HEK293T (cell line): ENCODE results near the gene RGS7.

Experiments used
- CTCF ChIA-PET: fragments of 350-600 bp; formaldehyde crosslinking; extraction: SDS; loops from one replicate; lab custom pipeline; 2021; ENCODE audit warnings: antibody characterized with exemption, inconsistent platforms; lab: Yijun Ruan, JAX
- POLR2A ChIA-PET: fragments of 350-600 bp; formaldehyde crosslinking; extraction: SDS; loops from one replicate; lab custom pipeline; 2020; ENCODE audit warnings: antibody characterized with exemption, inconsistent platforms; lab: Yijun Ruan, JAX
- DNase-seq: peaks from one replicate; pipeline ENCODE4 v3.0.0; 2012; ENCODE audit warnings: mixed read lengths; ENCODE audit errors: extremely low spot score
- ARNT ChIP-seq: fragments of 450-650 bp; IDR thresholded peaks from 2 replicates; pipeline ENCODE4 v1.6.1; 2017; ENCODE audit warnings: mild to moderate bottlenecking
- BHLHE40 ChIP-seq: fragments of 450-650 bp; IDR thresholded peaks from 2 replicates; pipeline ENCODE4 v1.6.1; 2016; ENCODE audit warnings: mild to moderate bottlenecking, moderate library complexity, borderline replicate concordance
- CTBP1 ChIP-seq: fragments of 450-650 bp; IDR thresholded peaks from 2 replicates; pipeline ENCODE4 v1.6.1; 2016; ENCODE audit warnings: borderline replicate concordance
- ELF4 ChIP-seq: fragments of 450-650 bp; IDR thresholded peaks from 2 replicates; pipeline ENCODE4 v1.6.1; 2017; ENCODE audit warnings: antibody characterized with exemption
- FOXA1 ChIP-seq: fragments of 450-650 bp; IDR thresholded peaks from 2 replicates; pipeline ENCODE4 v1.6.1; 2016; ENCODE audit warnings: mild to moderate bottlenecking
- FOXK2 ChIP-seq: fragments of 450-650 bp; IDR thresholded peaks from 2 replicates; pipeline ENCODE4 v1.6.1; 2016; ENCODE audit warnings: mild to moderate bottlenecking
- FOXM1 ChIP-seq: fragments of 450-650 bp; IDR thresholded peaks from 2 replicates; pipeline ENCODE4 v1.6.1; 2017; ENCODE audit warnings: mild to moderate bottlenecking, borderline replicate concordance
- HDGF ChIP-seq: fragments of 450-650 bp; IDR thresholded peaks from 2 replicates; pipeline ENCODE4 v1.6.1; 2017; ENCODE audit warnings: antibody characterized with exemption, borderline replicate concordance
- L3MBTL2 ChIP-seq: fragments of 450-650 bp; conservative IDR thresholded peaks from 2 replicates; pipeline ENCODE4 v1.6.1; 2016; ENCODE audit warnings: mild to moderate bottlenecking
- LEF1 ChIP-seq: fragments of 450-650 bp; IDR thresholded peaks from 2 replicates; pipeline ENCODE4 v1.6.1; 2017; ENCODE audit warnings: mild to moderate bottlenecking, borderline replicate concordance
- NFRKB ChIP-seq: fragments of 450-650 bp; IDR thresholded peaks from 2 replicates; pipeline ENCODE4 v1.6.1; 2016; ENCODE audit warnings: mild to moderate bottlenecking, moderate library complexity
- PKNOX1 ChIP-seq: fragments of 450-650 bp; IDR thresholded peaks from 2 replicates; pipeline ENCODE4 v1.6.1; 2016
- SP1 ChIP-seq: fragments of 450-650 bp; IDR thresholded peaks from 2 replicates; pipeline ENCODE4 v1.6.1; 2017
- SUZ12 ChIP-seq: fragments of 450-650 bp; IDR thresholded peaks from 2 replicates; pipeline ENCODE4 v1.6.1; 2016; ENCODE audit warnings: mild to moderate bottlenecking
- TARDBP ChIP-seq: fragments of 450-650 bp; IDR thresholded peaks from 2 replicates; pipeline ENCODE4 v1.6.1; 2016
- ZNF384 ChIP-seq: fragments of 450-650 bp; IDR thresholded peaks from 2 replicates; pipeline ENCODE4 v1.6.1; 2016

RGS7 gene

GRCh38 chr1:240794046-240794843, 562.8 kb downstream of the RGS7 start:
- CTCF ChIA-PET = no interaction called here
- POLR2A ChIA-PET = no interaction called here
- TF ChIP-seq ELF4 (no peak), NFRKB (no peak), PKNOX1 (no peak), CTBP1 (no peak), FOXA1 (no peak), SUZ12 (no peak), TARDBP (no peak), LEF1 (no peak), L3MBTL2 (no peak), BHLHE40 (no peak), FOXM1 (no peak), SP1 (no peak), FOXK2 (no peak), ARNT (no peak), ZNF384 (no peak), HDGF (no peak)
- DNase-seq = no peak

- CTCF ChIA-PET = no interaction called here
- POLR2A ChIA-PET = interaction anchor here (0.6 kb wide), 1 partner anchor 353 kb away, joined by 3 read pairs; no protein-coding TSS in a partner anchor
- no peak for DNase-seq
- TF ChIP-seq PKNOX1 (peak; percentile 93), FOXA1 (no peak)
These were observed 564.0 kb downstream of the RGS7 start for GRCh38 chr1:240792915-240793529.

GRCh38 chr1:240790856-240791255, 566.1 kb downstream of the RGS7 start:
- POLR2A ChIA-PET = no interaction called here
- no peak for DNase-seq
- CTCF ChIA-PET = no interaction called here
- TF ChIP-seq TARDBP (no peak), ZNF384 (no peak), LEF1 (no peak), FOXM1 (no peak), NFRKB (no peak), ARNT (no peak), HDGF (no peak), PKNOX1 (no peak), CTBP1 (no peak), L3MBTL2 (no peak), FOXK2 (no peak), ELF4 (no peak), SUZ12 (no peak), FOXA1 (no peak), SP1 (no peak), BHLHE40 (no peak)

- ChIA-PET POLR2A (no interaction called here), CTCF (no interaction called here)
- DNase-seq = no peak
- TF ChIP-seq TARDBP (no peak), ZNF384 (no peak), ELF4 (no peak), FOXK2 (no peak), FOXM1 (no peak), SP1 (no peak), PKNOX1 (no peak), L3MBTL2 (no peak), CTBP1 (no peak; the same call in 1 of the 2 replicates), BHLHE40 (no peak), ARNT (no peak)
These were observed 570.1 kb downstream of the RGS7 start for GRCh38 chr1:240786880-240787279.

GRCh38 chr1:240784776-240785175, 572.2 kb downstream of the RGS7 start:
- TF ChIP-seq FOXK2 (no peak), SP1 (no peak), L3MBTL2 (no peak), FOXA1 (no peak), ZNF384 (no peak), TARDBP (no peak), FOXM1 (no peak), NFRKB (no peak), SUZ12 (no peak), ELF4 (no peak)
- no peak for DNase-seq
- ChIA-PET CTCF (interaction anchor here (0.6 kb wide), 1 partner anchor 542 kb away, joined by 4 read pairs; no protein-coding TSS in a partner anchor), POLR2A (no interaction called here)
